Heart left ventricle (tissue), 13 donors: Measurements from ENCODE around the gene MACROD1.

Experiments used
- CTCF ChIP-seq, 12 donors: fragments of 200-600 bp; sonication (generic) in 4 of 12; IDR thresholded peaks; one replicate each; pipeline versions ENCODE4 v1.5.0 to v1.8.0; 2018 to 2022; ENCODE audit warnings: antibody characterized with exemption in 12 of 12, mild to moderate bottlenecking in 5 of 12
- POLR2A ChIP-seq, 2 donors: fragments of 450-650 bp; IDR thresholded peaks; one replicate each; pipeline ENCODE4 v1.6.1; 2017; ENCODE audit warnings: antibody characterized with exemption in 2 of 2, mild to moderate bottlenecking in 2 of 2, moderate library complexity in 2 of 2
- donor health status: ischemic (EF 13 %, LVEDD 7.1; RV severe dilation, severe dysfunction).
- donor health status: DM: no; HTN: yes; CAD: no.
- donor health status: DM: no; HTN: no; CAD: no.
- donor health status: ischemic (EF 25% LVEDD 6.9; RV normal size, moderate dysfunction).
- donor health status: ischemic (EF 25% LVEDD 5.7; RV mildly dilated, moderate dysfunction).
- donor health status: ischemic (EF 35%, LVEDD 5.7; RV mildly dilated, moderate dysfunction).
- donor health status: nonischemic (EF 11% LVEDD 7.7; RV severe dilation, severe dysfunction).
- donor health status: DM: yes; HTN: yes; CAD: no.
- donor health status: PGD.
- donor health status: ischemic (EF 29% LVEDD 5.4; RV normal size, mild dysfunction).
- donor health status: nonischemic (EF 23%, LVEDD 6.1; RV moderate dilation, normal function).

GRCh38 chr11:64107303-64107702 lies 58.6 kb downstream of the MACROD1 start:
- TF ChIP-seq CTCF (IDR thresholded peaks at IDR 0.05) (no peak), POLR2A (IDR thresholded peaks at IDR 0.05) (no peak)
